Trophoblast cell (in vitro differentiated cells and primary cell): ENCODE results near the gene CDH26.

Experiments used
- DNase-seq, 2 donors: peaks; one replicate each; pipeline ENCODE4 v3.0.0-alpha.2; 2016
- H2AFZ ChIP-seq: 2 replicates; pipeline ENCODE4 v1.6.1; 2013; ENCODE audit warnings: low read length, moderate library complexity, mild to moderate bottlenecking; ENCODE audit not compliant: insufficient read depth, poor library complexity
- H2AK5ac ChIP-seq: 2 replicates; pipeline ENCODE4 v1.6.1; 2013; ENCODE audit warnings: mild to moderate bottlenecking, low read length
- H2BK120ac ChIP-seq: 2 replicates; pipeline ENCODE4 v1.6.1; 2013; ENCODE audit warnings: low read length, mild to moderate bottlenecking, moderate library complexity; ENCODE audit not compliant: insufficient read depth, poor library complexity
- H2BK12ac ChIP-seq: 2 replicates; pipeline ENCODE4 v1.6.1; 2013; ENCODE audit warnings: mild to moderate bottlenecking, low read length, moderate library complexity
- H2BK5ac ChIP-seq: 2 replicates; pipeline ENCODE4 v1.6.1; 2013; ENCODE audit warnings: low read length, low read depth, moderate library complexity, mild to moderate bottlenecking; ENCODE audit not compliant: poor library complexity
- H3K14ac ChIP-seq: 2 replicates; pipeline ENCODE4 v1.6.1; 2013; ENCODE audit warnings: mild to moderate bottlenecking, low read length
- H3K18ac ChIP-seq: 2 replicates; pipeline ENCODE4 v1.6.1; 2013; ENCODE audit warnings: mild to moderate bottlenecking, low read length
- H3K23ac ChIP-seq: 2 replicates; pipeline ENCODE4 v1.6.1; 2013; ENCODE audit warnings: low read length
- H3K27ac ChIP-seq: 2 replicates; pipeline ENCODE4 v1.5.1; 2013; ENCODE audit warnings: low read depth, mild to moderate bottlenecking, inconsistent platforms, low read length, moderate library complexity
- H3K27me3 ChIP-seq: 2 replicates; pipeline ENCODE4 v1.6.1; 2013; ENCODE audit warnings: inconsistent platforms, mild to moderate bottlenecking, low read length, moderate library complexity; ENCODE audit not compliant: insufficient read depth
- H3K36me3 ChIP-seq, 2 experiments: 1 replicate in 1 of 2; 2 replicates in 1 of 2; pipeline ENCODE4 v1.6.1; 2013; ENCODE audit warnings: low read length in 2 of 2, mild to moderate bottlenecking in 2 of 2, moderate library complexity in 1 of 2; ENCODE audit not compliant: insufficient read depth in 2 of 2, control insufficient read depth in 1 of 2
- H3K4ac ChIP-seq: 2 replicates; pipeline ENCODE4 v1.6.1; 2013; ENCODE audit warnings: low read depth, mild to moderate bottlenecking, low read length, moderate library complexity
- H3K4me1 ChIP-seq, 2 experiments: 1 replicate in 1 of 2; 2 replicates in 1 of 2; pipeline ENCODE4 v1.6.1; 2013; ENCODE audit warnings: low read length in 2 of 2, mild to moderate bottlenecking in 2 of 2, moderate library complexity in 1 of 2; ENCODE audit not compliant: insufficient read depth in 2 of 2, control insufficient read depth in 1 of 2
- H3K4me2 ChIP-seq: 2 replicates; pipeline ENCODE4 v1.6.1; 2013; ENCODE audit warnings: inconsistent platforms, mild to moderate bottlenecking, low read length, moderate library complexity
- H3K4me3 ChIP-seq: 2 replicates; pipeline ENCODE4 v1.5.1; 2013; ENCODE audit warnings: mild to moderate bottlenecking, low read depth, low read length, inconsistent platforms
- H3K79me1 ChIP-seq: one replicate; pipeline ENCODE4 v1.6.1; 2013; ENCODE audit warnings: low read length
- H3K79me2 ChIP-seq: 2 replicates; pipeline ENCODE4 v1.6.1; 2013; ENCODE audit warnings: low read length, mild to moderate bottlenecking; ENCODE audit not compliant: control insufficient read depth, insufficient read depth, poor library complexity
- H3K9ac ChIP-seq: 2 replicates; pipeline ENCODE4 v1.6.1; 2013; ENCODE audit warnings: mild to moderate bottlenecking, low read length
- H3K9me3 ChIP-seq: 2 replicates; pipeline ENCODE4 v1.6.1; 2013; ENCODE audit warnings: low read depth, mild to moderate bottlenecking, control low read depth, inconsistent platforms, low read length; ENCODE audit not compliant: insufficient read depth
- H4K12ac ChIP-seq: 2 replicates; pipeline ENCODE4 v1.6.1; 2013; ENCODE audit warnings: low read depth, mild to moderate bottlenecking, low read length, moderate library complexity
- H4K8ac ChIP-seq: 2 replicates; pipeline ENCODE4 v1.6.1; 2013; ENCODE audit warnings: low read depth, mild to moderate bottlenecking, low read length, moderate library complexity
- H4K91ac ChIP-seq: one replicate; pipeline ENCODE4 v1.6.1; 2013; ENCODE audit warnings: low read depth, mild to moderate bottlenecking, low read length, moderate library complexity
- WGBS: extraction: QIAGEN DNeasy Blood & Tissue Kit; methylation state at CpG from one replicate; pipeline ENCODE4 v1.1.7; 2013; ENCODE audit warnings: missing lambda C conversion rate; ENCODE audit not compliant: insufficient read length, insufficient coverage; ENCODE audit errors: extremely low coverage; 5-methylcytosine and 5-hydroxymethylcytosine counted together

Gene CDH26

GRCh38 chr20:60063048-60063451 is 104.8 kb downstream of the CDH26 start:
- no CpG with 5 or more reads among the region's 4 CpGs for WGBS
- DNase-seq = peak in 1 of 2 donors; percentile 12
- H3K18ac ChIP-seq = no peak overlapping the region
- no peak overlapping the region for H3K14ac ChIP-seq
- H3K9ac ChIP-seq = no peak overlapping the region
- H2BK5ac ChIP-seq = no peak overlapping the region
- no peak overlapping the region for H3K4me2 ChIP-seq
- no peaks in the 10 kb centered on the region for H3K27me3 ChIP-seq
- H3K9me3 ChIP-seq = peaks cover 7% of the 10 kb centered on the region
- H3K79me2 ChIP-seq = peaks cover 2% of the 10 kb centered on the region
- no peak overlapping the region for H3K23ac ChIP-seq
- peaks cover 0 to 3% of the 10 kb centered on the region in 2 experiments for H3K4me1 ChIP-seq
- H2BK12ac ChIP-seq = no peak overlapping the region
- no peaks in the 10 kb centered on the region for H3K36me3 ChIP-seq
- H4K12ac ChIP-seq = no peak overlapping the region
- no peaks in the 10 kb centered on the region for H3K79me1 ChIP-seq
- H3K4me3 ChIP-seq = no peak overlapping the region
- no peak overlapping the region for H3K4ac ChIP-seq
- no peak overlapping the region for H2AFZ ChIP-seq
- H4K91ac ChIP-seq = no peak overlapping the region
- no peak overlapping the region for H4K8ac ChIP-seq
- no peak overlapping the region for H2BK120ac ChIP-seq
- H3K27ac ChIP-seq = no peak overlapping the region
- H2AK5ac ChIP-seq = no peak overlapping the region

DNA sequence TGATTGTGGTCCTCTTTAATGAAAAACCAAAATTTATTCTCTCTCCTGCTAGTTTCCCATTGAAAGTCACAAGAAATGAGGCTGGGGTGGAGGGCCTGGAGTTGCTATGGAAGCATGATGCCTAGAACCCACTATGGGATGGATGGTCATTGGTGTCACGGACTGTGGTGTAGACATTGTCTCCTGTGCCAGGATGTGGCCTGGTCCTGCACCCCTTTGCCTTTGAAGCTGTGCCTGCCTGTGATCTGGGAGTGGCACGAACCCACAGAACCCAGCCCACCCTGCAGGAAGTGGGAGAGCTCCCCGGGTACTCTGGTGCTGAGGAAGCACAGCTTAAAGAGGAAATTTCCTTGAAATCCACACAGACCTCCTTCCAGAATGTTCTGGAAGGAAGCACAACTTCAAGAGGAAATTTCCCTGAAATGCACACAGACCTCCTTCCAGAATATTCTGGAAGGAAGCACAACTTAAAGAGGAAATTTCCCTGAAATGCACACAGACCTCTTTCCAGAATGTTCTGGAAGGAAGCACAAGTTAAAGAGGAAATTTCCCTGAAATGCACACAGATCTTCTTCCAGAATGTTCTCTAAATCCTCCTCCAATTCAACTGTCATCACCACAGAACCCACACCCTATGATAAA is 105.6 kb downstream of the CDH26 start:
- Histone ChIP-seq H3K4me2 (no peak overlapping the region), H2BK12ac (no peak overlapping the region), H3K27ac (no peak overlapping the region), H3K36me3 (no peaks in the 10 kb centered on the region), H3K18ac (no peak overlapping the region), H3K79me2 (peaks cover 2% of the 10 kb centered on the region), H3K4ac (no peak overlapping the region), H3K79me1 (no peaks in the 10 kb centered on the region), H4K8ac (no peak overlapping the region), H4K12ac (no peak overlapping the region), H3K9ac (no peak overlapping the region), H4K91ac (no peak overlapping the region), H2BK5ac (no peak overlapping the region), H2AK5ac (no peak overlapping the region), H3K27me3 (no peaks in the 10 kb centered on the region), H3K9me3 (peaks cover 7% of the 10 kb centered on the region), H3K4me1 (peaks cover 0 to 3% of the 10 kb centered on the region in 2 experiments), H3K14ac (no peak overlapping the region), H2AFZ (no peak overlapping the region), H3K23ac (no peak overlapping the region), H3K4me3 (no peak overlapping the region), H2BK120ac (no peak overlapping the region)
- no CpG with 5 or more reads among the region's 3 CpGs for WGBS
- no peak for DNase-seq
